SU-DHL-6 (cell line): ENCODE results near the gene ERG.

ENCODE experiments used
- EZH2phosphoT487 ChIP-seq: fragments of 200-600 bp; sonication (generic), shearing (Covaris generic); conservative IDR thresholded peaks from 2 replicates; pipeline ENCODE4 v1.6.1; 2018; ENCODE audit warnings: mild to moderate bottlenecking, antibody characterized with exemption, low read length, moderate library complexity, mixed read lengths
- TF ChIP-seq, protein P1 (sequence below): fragments of 200-600 bp; sonication (generic); IDR thresholded peaks from one replicate; pipeline ENCODE4 v1.5.1; 2017; ENCODE audit warnings: antibody characterized with exemption, mild to moderate bottlenecking, low read length, moderate library complexity; ENCODE audit not compliant: insufficient read depth, poor library complexity, severe bottlenecking

DNA sequence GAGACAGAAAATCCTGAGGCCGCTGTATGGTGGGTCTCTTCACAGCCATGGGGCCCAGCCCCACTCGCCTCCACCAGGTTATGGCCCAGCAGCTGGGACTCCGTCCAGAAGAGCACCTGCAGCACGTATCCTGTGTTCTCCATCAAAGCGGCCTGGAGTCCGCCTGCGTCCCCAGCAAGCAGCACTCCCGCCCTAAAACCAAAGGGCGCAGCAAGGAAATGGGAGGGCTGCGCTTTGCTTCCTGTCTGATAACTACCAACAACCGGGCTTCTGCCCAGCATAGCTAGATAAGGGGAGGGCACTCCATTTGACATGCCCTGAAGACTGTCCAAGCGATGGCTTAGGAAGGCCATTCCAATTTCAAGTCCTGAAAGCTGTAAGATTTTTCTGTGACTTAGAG is 121.6 kb downstream of the ERG start:
- TF ChIP-seq, protein P1, sequence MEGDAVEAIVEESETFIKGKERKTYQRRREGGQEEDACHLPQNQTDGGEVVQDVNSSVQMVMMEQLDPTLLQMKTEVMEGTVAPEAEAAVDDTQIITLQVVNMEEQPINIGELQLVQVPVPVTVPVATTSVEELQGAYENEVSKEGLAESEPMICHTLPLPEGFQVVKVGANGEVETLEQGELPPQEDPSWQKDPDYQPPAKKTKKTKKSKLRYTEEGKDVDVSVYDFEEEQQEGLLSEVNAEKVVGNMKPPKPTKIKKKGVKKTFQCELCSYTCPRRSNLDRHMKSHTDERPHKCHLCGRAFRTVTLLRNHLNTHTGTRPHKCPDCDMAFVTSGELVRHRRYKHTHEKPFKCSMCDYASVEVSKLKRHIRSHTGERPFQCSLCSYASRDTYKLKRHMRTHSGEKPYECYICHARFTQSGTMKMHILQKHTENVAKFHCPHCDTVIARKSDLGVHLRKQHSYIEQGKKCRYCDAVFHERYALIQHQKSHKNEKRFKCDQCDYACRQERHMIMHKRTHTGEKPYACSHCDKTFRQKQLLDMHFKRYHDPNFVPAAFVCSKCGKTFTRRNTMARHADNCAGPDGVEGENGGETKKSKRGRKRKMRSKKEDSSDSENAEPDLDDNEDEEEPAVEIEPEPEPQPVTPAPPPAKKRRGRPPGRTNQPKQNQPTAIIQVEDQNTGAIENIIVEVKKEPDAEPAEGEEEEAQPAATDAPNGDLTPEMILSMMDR, result no peak
- no peak for TF ChIP-seq EZH2phosphoT487
